OCI-LY7 (cell line): ENCODE results near the gene GJB2. TPM values are rescaled to one million over a fixed set of nuclear protein-coding genes. Genes with fewer than 3 reads are reported as not detected.

ENCODE experiments used
- BruUV-seq: library from RNA; stranded (reverse); fragments of 400-500 nt; replicated peaks from 2 replicates; lab custom pipeline; 2021; lab: Mats Ljungman, UMichigan
- CTCF ChIA-PET: fragments of 300-600 bp; sonication (Branson Sonifier 250); formaldehyde crosslinking; loops from one replicate; lab custom pipeline; 2022; ENCODE audit warnings: antibody characterized with exemption; ENCODE audit not compliant: unreplicated experiment; lab: Charles Lee
- POLR2A ChIA-PET: fragments of 300-600 bp; sonication (Branson Sonifier 250); formaldehyde crosslinking; loops from one replicate; lab custom pipeline; 2022; ENCODE audit warnings: antibody characterized with exemption; lab: Charles Lee
- DNase-seq: peaks from one replicate; pipeline ENCODE4 v3.0.0-alpha.2; 2015; ENCODE audit warnings: low spot score
- H2AFZ ChIP-seq: fragments of 200-600 bp; sonication (generic), shearing (Covaris generic); 2 replicates; pipeline ENCODE4 v1.6.1; 2014; ENCODE audit warnings: mild to moderate bottlenecking, antibody characterized with exemption, low read length, moderate library complexity
- H3K27ac ChIP-seq: fragments of 200-600 bp; sonication (generic); 2 replicates; pipeline ENCODE4 v1.5.1; 2014; ENCODE audit warnings: mixed run types, low read depth, mild to moderate bottlenecking, moderate library complexity, low read length, inconsistent platforms; ENCODE audit not compliant: poor library complexity, severe bottlenecking
- H3K36me3 ChIP-seq: fragments of 200-600 bp; sonication (generic); 2 replicates; pipeline ENCODE4 v1.6.1; 2014; ENCODE audit warnings: mild to moderate bottlenecking, antibody characterized with exemption, low read length, moderate library complexity, mixed read lengths; ENCODE audit not compliant: insufficient read depth
- H3K4me1 ChIP-seq: fragments of 200-600 bp; sonication (generic); 2 replicates; pipeline ENCODE4 v1.5.1; 2014; ENCODE audit warnings: mild to moderate bottlenecking, low read length; ENCODE audit not compliant: insufficient read depth, poor library complexity, severe bottlenecking
- H3K4me2 ChIP-seq: fragments of 200-600 bp; sonication (generic); 2 replicates; pipeline ENCODE4 v1.6.1; 2014; ENCODE audit warnings: mild to moderate bottlenecking, low read length
- H3K4me3 ChIP-seq: fragments of 200-600 bp; sonication (generic); 2 replicates; pipeline ENCODE4 v1.5.1; 2014; ENCODE audit warnings: mild to moderate bottlenecking, low read depth, low read length; ENCODE audit not compliant: poor library complexity, severe bottlenecking
- H3K79me2 ChIP-seq: fragments of 200-600 bp; sonication (generic); 2 replicates; pipeline ENCODE4 v1.6.1; 2016; ENCODE audit warnings: low read depth, mild to moderate bottlenecking, low read length, moderate library complexity, mixed read lengths; ENCODE audit not compliant: insufficient read depth
- H3K9me2 ChIP-seq: fragments of 200-600 bp; sonication (generic); 2 replicates; pipeline ENCODE4 v1.6.1; 2016; ENCODE audit warnings: mild to moderate bottlenecking, low read length, mixed read lengths; ENCODE audit not compliant: insufficient read depth
- H3K9me3 ChIP-seq: fragments of 200-600 bp; sonication (generic); 2 replicates; pipeline ENCODE4 v1.6.1; 2014; ENCODE audit warnings: mild to moderate bottlenecking, mixed run types, low read length, mixed read lengths
- H4K20me1 ChIP-seq: fragments of 200-600 bp; sonication (generic); 2 replicates; pipeline ENCODE4 v1.6.1; 2014; ENCODE audit warnings: mild to moderate bottlenecking, antibody characterized with exemption, low read length, moderate library complexity, mixed read lengths; ENCODE audit not compliant: insufficient read depth
- EZH2phosphoT487 ChIP-seq: fragments of 200-600 bp; sonication (generic); IDR thresholded peaks from 2 replicates; pipeline ENCODE4 v1.6.1; 2018; ENCODE audit warnings: low read depth, borderline replicate concordance, mild to moderate bottlenecking, mixed run types, antibody characterized with exemption, low read length, moderate library complexity, mixed read lengths
- intact Hi-C: fragments of 100-400 bp; cut with micrococcal nuclease; formaldehyde crosslinking; loops from one replicate; pipeline ENCODE4 v1.10.0; 2022; ENCODE audit not compliant: unreplicated experiment
- total RNA-seq, 2 experiments: library from RNA; depleted of rRNA in 1 of 2; stranded (reverse); fragments of >200 nt in 1 of 2; shearing (Covaris generic) in 1 of 2; gene quantifications; 2 replicates each; pipeline ENCODE4 v1.2.3, GENCODE V29; 2014 to 2022
- TF ChIP-seq, protein P1 (sequence below): fragments of 200-600 bp; sonication (generic); conservative IDR thresholded peaks from 2 replicates; pipeline ENCODE4 v1.5.1; 2014; ENCODE audit warnings: mild to moderate bottlenecking, antibody characterized with exemption, low read length, moderate library complexity, mixed read lengths

Gene GJB2
- total RNA-seq, 2 experiments from 2014 or later = not detected

DNA sequence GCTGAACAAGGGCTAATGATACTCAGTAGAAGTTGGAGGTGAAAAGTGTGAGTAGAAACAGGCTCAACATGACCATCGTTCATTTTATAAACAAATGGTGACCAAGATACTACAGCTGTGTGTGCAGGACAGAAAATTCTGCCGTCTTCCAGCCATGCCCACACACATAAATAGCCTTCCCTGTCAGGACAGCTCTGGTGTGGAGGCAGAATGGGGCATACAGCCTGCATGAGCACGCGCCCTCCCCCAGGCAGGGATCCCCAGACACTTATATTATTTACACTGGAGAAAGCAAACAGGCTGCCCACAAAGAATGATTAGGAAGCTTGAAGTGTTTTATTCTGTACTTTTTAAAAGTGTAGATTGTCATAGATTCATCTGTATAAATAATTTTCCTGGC is 52.3 kb downstream of the GJB2 start:
- no peaks in the 10 kb centered on the region for H3K9me3 ChIP-seq
- no peak overlapping the region for H3K4me2 ChIP-seq
- DNase-seq = no peak
- ChIA-PET CTCF (no interaction called here), POLR2A (no interaction called here)
- TF ChIP-seq, protein P1, sequence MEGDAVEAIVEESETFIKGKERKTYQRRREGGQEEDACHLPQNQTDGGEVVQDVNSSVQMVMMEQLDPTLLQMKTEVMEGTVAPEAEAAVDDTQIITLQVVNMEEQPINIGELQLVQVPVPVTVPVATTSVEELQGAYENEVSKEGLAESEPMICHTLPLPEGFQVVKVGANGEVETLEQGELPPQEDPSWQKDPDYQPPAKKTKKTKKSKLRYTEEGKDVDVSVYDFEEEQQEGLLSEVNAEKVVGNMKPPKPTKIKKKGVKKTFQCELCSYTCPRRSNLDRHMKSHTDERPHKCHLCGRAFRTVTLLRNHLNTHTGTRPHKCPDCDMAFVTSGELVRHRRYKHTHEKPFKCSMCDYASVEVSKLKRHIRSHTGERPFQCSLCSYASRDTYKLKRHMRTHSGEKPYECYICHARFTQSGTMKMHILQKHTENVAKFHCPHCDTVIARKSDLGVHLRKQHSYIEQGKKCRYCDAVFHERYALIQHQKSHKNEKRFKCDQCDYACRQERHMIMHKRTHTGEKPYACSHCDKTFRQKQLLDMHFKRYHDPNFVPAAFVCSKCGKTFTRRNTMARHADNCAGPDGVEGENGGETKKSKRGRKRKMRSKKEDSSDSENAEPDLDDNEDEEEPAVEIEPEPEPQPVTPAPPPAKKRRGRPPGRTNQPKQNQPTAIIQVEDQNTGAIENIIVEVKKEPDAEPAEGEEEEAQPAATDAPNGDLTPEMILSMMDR = no peak
- no peak for TF ChIP-seq EZH2phosphoT487
- H3K36me3 ChIP-seq = no peaks in the 10 kb centered on the region
- no peaks in the 10 kb centered on the region for H3K79me2 ChIP-seq
- BruUV-seq = no TSS peak
- no peaks in the 10 kb centered on the region for H3K4me1 ChIP-seq
- no peak overlapping the region for H2AFZ ChIP-seq
- H3K9me2 ChIP-seq = no peaks in the 10 kb centered on the region
- H3K4me3 ChIP-seq = no peak overlapping the region
- intact Hi-C loops = no loop called here
- H3K27ac ChIP-seq = no peak overlapping the region
- H4K20me1 ChIP-seq = no peaks in the 10 kb centered on the region

DNA sequence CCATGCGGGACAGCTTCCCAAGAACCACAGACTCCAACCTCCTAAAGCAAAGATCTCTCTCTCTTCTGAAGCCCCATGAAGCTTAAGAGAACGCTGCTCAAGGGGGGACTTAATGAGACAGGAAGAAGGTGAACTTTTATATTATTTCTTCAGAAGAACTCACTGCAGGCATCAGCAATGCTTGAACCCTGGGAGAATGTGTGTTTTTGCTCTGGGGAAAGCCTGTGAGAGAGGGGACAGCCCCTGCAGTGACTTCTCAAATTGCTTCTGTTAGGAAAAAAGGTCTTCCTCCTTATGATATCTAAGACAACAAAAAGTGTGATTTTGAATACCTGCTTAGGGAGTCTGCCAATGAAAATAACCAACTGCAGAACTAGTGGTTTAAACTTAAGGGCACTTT is 54.9 kb downstream of the GJB2 start:
- BruUV-seq = no TSS peak
- ChIA-PET POLR2A (no interaction called here), CTCF (no interaction called here)
- Histone ChIP-seq H3K9me3 (no peaks in the 10 kb centered on the region), H3K4me2 (no peak overlapping the region), H3K4me3 (no peak overlapping the region), H3K79me2 (no peaks in the 10 kb centered on the region), H4K20me1 (no peaks in the 10 kb centered on the region), H3K4me1 (no peaks in the 10 kb centered on the region), H3K36me3 (no peaks in the 10 kb centered on the region), H3K27ac (no peak overlapping the region), H3K9me2 (no peaks in the 10 kb centered on the region), H2AFZ (no peak overlapping the region)
- intact Hi-C loops = no loop called here
- no peak for DNase-seq
- TF ChIP-seq, protein P1 = no peak
- TF ChIP-seq EZH2phosphoT487 = no peak

Other genes starting within 250 kb of the GJB2 start
- gene ZMYM2, start 234.2 kb downstream of the GJB2 start, total RNA-seq (2014; rRNA removed; shearing (Covaris generic)) = 50.4 and 59.9 TPM in 2 replicates
- 64.7 and 80.7 TPM in 2 replicates for gene ZMYM2, start 234.2 kb downstream of the GJB2 start, total RNA-seq (2022)
- not detected in 2 replicates for gene GJA3, start 31.9 kb downstream of the GJB2 start, total RNA-seq (2014; rRNA removed; shearing (Covaris generic))
- not detected in 2 replicates for gene GJA3, start 31.9 kb downstream of the GJB2 start, total RNA-seq (2022)
- not detected in 2 replicates for gene GJB6, start 39.4 kb upstream of the GJB2 start, total RNA-seq (2014; rRNA removed; shearing (Covaris generic))
- gene GJB6, start 39.4 kb upstream of the GJB2 start, total RNA-seq (2022) = not detected in 2 replicates